H9 (cell line): Measurements from ENCODE around the gene SNX30. TPM values are rescaled to one million over a fixed set of nuclear protein-coding genes. Genes with fewer than 3 reads are reported as not detected.

Experiments
- DNase-seq: peaks from one replicate; pipeline ENCODE4 v3.0.0-alpha.2; 2017
- H2AFZ ChIP-seq: one replicate; pipeline ENCODE4 v1.6.1; 2013; ENCODE audit warnings: mild to moderate bottlenecking, low read length, control low read depth, moderate library complexity
- H2AK5ac ChIP-seq: 2 replicates; pipeline ENCODE4 v1.6.1; 2013; ENCODE audit warnings: low read length, control low read depth, mixed read lengths; ENCODE audit not compliant: insufficient read length
- H2BK120ac ChIP-seq: one replicate; pipeline ENCODE4 v1.6.1; 2013; ENCODE audit warnings: low read depth, mild to moderate bottlenecking, low read length, control low read depth, inconsistent platforms; ENCODE audit not compliant: poor library complexity, severe bottlenecking
- H2BK12ac ChIP-seq: 2 replicates; pipeline ENCODE4 v1.6.1; 2013; ENCODE audit warnings: low read length, control low read depth, mixed read lengths, low read depth; ENCODE audit not compliant: insufficient read length
- H2BK15ac ChIP-seq: 2 replicates; pipeline ENCODE4 v1.6.1; 2013; ENCODE audit warnings: low read depth, low read length, control low read depth
- H2BK20ac ChIP-seq: one replicate; pipeline ENCODE4 v1.6.1; 2013; ENCODE audit warnings: low read depth, mild to moderate bottlenecking, low read length, control low read depth, inconsistent platforms; ENCODE audit not compliant: poor library complexity, severe bottlenecking
- H2BK5ac ChIP-seq: 2 replicates; pipeline ENCODE4 v1.6.1; 2013; ENCODE audit warnings: low read length, control low read depth, mixed read lengths; ENCODE audit not compliant: insufficient read length
- H3K14ac ChIP-seq: 2 replicates; pipeline ENCODE4 v1.6.1; 2013; ENCODE audit warnings: low read length, control low read depth; ENCODE audit not compliant: insufficient read depth
- H3K18ac ChIP-seq: 2 replicates; pipeline ENCODE4 v1.6.1; 2013; ENCODE audit warnings: low read depth, mild to moderate bottlenecking, mixed read lengths, low read length, control low read depth; ENCODE audit not compliant: insufficient read length
- H3K23ac ChIP-seq: 2 replicates; pipeline ENCODE4 v1.6.1; 2013; ENCODE audit warnings: low read length, control low read depth, mixed read lengths, low read depth; ENCODE audit not compliant: insufficient read length
- H3K23me2 ChIP-seq: 2 replicates; pipeline ENCODE4 v1.6.1; 2013; ENCODE audit warnings: low read depth, mild to moderate bottlenecking, mixed read lengths, low read length, control low read depth; ENCODE audit not compliant: insufficient read length, poor library complexity, severe bottlenecking
- H3K27ac ChIP-seq: 2 replicates; pipeline ENCODE4 v1.5.1; 2013; ENCODE audit warnings: low read length, control low read depth, mixed read lengths, low read depth; ENCODE audit not compliant: insufficient read length
- H3K27me3 ChIP-seq: 2 replicates; pipeline ENCODE4 v1.6.1; 2013; ENCODE audit warnings: low read length, control low read depth, inconsistent platforms; ENCODE audit not compliant: insufficient read depth
- H3K4ac ChIP-seq: 2 replicates; pipeline ENCODE4 v1.6.1; 2013; ENCODE audit warnings: low read depth, mild to moderate bottlenecking, control low read depth, inconsistent platforms, low read length, moderate library complexity
- H3K4me1 ChIP-seq: 2 replicates; pipeline ENCODE4 v1.6.1; 2013; ENCODE audit warnings: low read length, control low read depth, inconsistent platforms; ENCODE audit not compliant: insufficient read depth
- H3K4me2 ChIP-seq: 2 replicates; pipeline ENCODE4 v1.6.1; 2013; ENCODE audit warnings: low read length, control low read depth, mixed read lengths; ENCODE audit not compliant: insufficient read length, insufficient read depth
- H3K56ac ChIP-seq: 2 replicates; pipeline ENCODE4 v1.6.1; 2013; ENCODE audit warnings: low read depth, mild to moderate bottlenecking, mixed read lengths, low read length, control low read depth; ENCODE audit not compliant: insufficient read length
- H3K79me1 ChIP-seq: 2 replicates; pipeline ENCODE4 v1.6.1; 2013; ENCODE audit warnings: low read depth, mild to moderate bottlenecking, moderate library complexity, low read length, control low read depth, inconsistent platforms; ENCODE audit not compliant: insufficient read depth, poor library complexity, severe bottlenecking
- H3K79me2 ChIP-seq: 2 replicates; pipeline ENCODE4 v1.6.1; 2013; ENCODE audit warnings: low read length, control low read depth, inconsistent platforms; ENCODE audit not compliant: insufficient read depth
- H3K9ac ChIP-seq: 2 replicates; pipeline ENCODE4 v1.6.1; 2013; ENCODE audit warnings: low read length, control low read depth, mixed read lengths; ENCODE audit not compliant: insufficient read length; ENCODE audit errors: extremely low read depth
- H3K9me3 ChIP-seq: one replicate; pipeline ENCODE4 v1.6.1; 2013; ENCODE audit warnings: low read depth, low read length, inconsistent platforms; ENCODE audit not compliant: control insufficient read depth
- H3T11ph ChIP-seq: one replicate; pipeline ENCODE4 v1.6.1; 2013; ENCODE audit warnings: mild to moderate bottlenecking, low read length, control low read depth, inconsistent platforms
- H4K20me1 ChIP-seq: one replicate; pipeline ENCODE4 v1.6.1; 2013; ENCODE audit not compliant: control insufficient read depth, insufficient read length, insufficient read depth
- H4K5ac ChIP-seq: 2 replicates; pipeline ENCODE4 v1.6.1; 2013; ENCODE audit warnings: low read depth, mild to moderate bottlenecking, mixed read lengths, low read length, control low read depth; ENCODE audit not compliant: insufficient read length
- H4K8ac ChIP-seq: replicated peaks from 2 replicates; pipeline ENCODE4 v1.6.1; 2013; ENCODE audit warnings: low read length, control low read depth, mixed read lengths, low read depth; ENCODE audit not compliant: insufficient read length
- H4K91ac ChIP-seq: 2 replicates; pipeline ENCODE4 v1.6.1; 2013; ENCODE audit warnings: low read depth, mild to moderate bottlenecking, moderate library complexity, mixed read lengths, low read length, control low read depth; ENCODE audit not compliant: insufficient read length
- H3K27ac Mint-ChIP-seq, 3 experiments: 2 replicates in 2 of 3; 3 replicates in 1 of 3; pipeline ENCODE4 v1.8.0; 2020 to 2021; ENCODE audit warnings: mixed read lengths in 3 of 3, mild to moderate bottlenecking in 1 of 3, moderate library complexity in 1 of 3
- H3K27me3 Mint-ChIP-seq: 2 replicates; pipeline ENCODE4 v1.8.0; 2021; ENCODE audit warnings: low read depth, mild to moderate bottlenecking, moderate library complexity, mixed read lengths
- H3K36me3 Mint-ChIP-seq, 3 experiments: 2 replicates in 2 of 3; 3 replicates in 1 of 3; pipeline ENCODE4 v1.8.0; 2020 to 2021; ENCODE audit warnings: low read depth in 3 of 3, mixed read lengths in 3 of 3; ENCODE audit not compliant: insufficient read depth in 1 of 3
- H3K4me1 Mint-ChIP-seq, 2 experiments: 2 replicates each; pipeline ENCODE4 v1.8.0; 2020; ENCODE audit warnings: mixed read lengths in 2 of 2
- H3K4me3 Mint-ChIP-seq, 2 experiments: 2 replicates in 1 of 2; 3 replicates in 1 of 2; pipeline ENCODE4 v1.8.0; 2020 to 2021; ENCODE audit warnings: mild to moderate bottlenecking in 2 of 2, mixed read lengths in 2 of 2, moderate library complexity in 1 of 2
- H3K9me3 Mint-ChIP-seq, 2 experiments: 2 replicates in 1 of 2; 3 replicates in 1 of 2; pipeline ENCODE4 v1.8.0; 2020; ENCODE audit warnings: mild to moderate bottlenecking in 2 of 2, mixed read lengths in 2 of 2, moderate library complexity in 1 of 2
- CTCF ChIP-seq: fragments of 200-600 bp; sonication (generic); conservative IDR thresholded peaks from 3 replicates; pipeline ENCODE4 v1.8.0; 2021; ENCODE audit warnings: antibody characterized with exemption, mild to moderate bottlenecking
- WGBS: extraction: QIAGEN DNeasy Blood & Tissue Kit; methylation state at CpG from one replicate; pipeline ENCODE4 v1.1.7; 2013; ENCODE audit warnings: missing lambda C conversion rate, low lambda C conversion rate, mixed read lengths; ENCODE audit not compliant: insufficient read length; ENCODE audit errors: extremely low coverage; 5-methylcytosine and 5-hydroxymethylcytosine counted together
- total RNA-seq: library from RNA; stranded (reverse); gene quantifications from 2 replicates; pipeline ENCODE4 v1.2.1, GENCODE V29; 2021

SNX30 gene
- total RNA-seq, 1 experiment from 2014 or later: 10.3 TPM

- H3K27me3 ChIP-seq: no peaks in the 10 kb centered on the region
- no peak for DNase-seq
- no peak overlapping the region for H3K56ac ChIP-seq
- no peaks in the 10 kb centered on the region for H3K79me1 ChIP-seq
- Mint-ChIP-seq H3K4me3 (no peak overlapping the region), H3K36me3 (peaks cover 0 to 17% (median 9%) of the 10 kb centered on the region in 3 experiments; a peak in 5 of 7 replicates), H3K27ac (no peak overlapping the region), H3K27me3 (no peaks in the 10 kb centered on the region), H3K4me1 (no peaks in the 10 kb centered on the region), H3K9me3 (no peaks in the 10 kb centered on the region)
- H2BK20ac ChIP-seq: no peak overlapping the region
- no peak overlapping the region for H3K27ac ChIP-seq
- H2BK120ac ChIP-seq: no peak overlapping the region
- TF ChIP-seq CTCF: no peak
- H4K8ac ChIP-seq: no peak overlapping the region
- no peak overlapping the region for H2BK12ac ChIP-seq
- H2BK5ac ChIP-seq: no peak overlapping the region
- H3K4me1 ChIP-seq: no peaks in the 10 kb centered on the region
- H3K9me3 ChIP-seq: no peaks in the 10 kb centered on the region
- no CpG with 5 or more reads among the region's 8 CpGs for WGBS
- no peak overlapping the region for H2AK5ac ChIP-seq
- H2BK15ac ChIP-seq: no peak overlapping the region
- no peak overlapping the region for H3K23ac ChIP-seq
- no peak overlapping the region for H4K5ac ChIP-seq
- no peak overlapping the region for H3T11ph ChIP-seq
- no peak overlapping the region for H4K91ac ChIP-seq
- H3K9ac ChIP-seq: no peak overlapping the region
- H3K4ac ChIP-seq: no peak overlapping the region
- H3K79me2 ChIP-seq: no peaks in the 10 kb centered on the region
- H3K23me2 ChIP-seq: no peaks in the 10 kb centered on the region
- no peaks in the 10 kb centered on the region for H4K20me1 ChIP-seq
- H3K18ac ChIP-seq: no peak overlapping the region
- no peak overlapping the region for H2AFZ ChIP-seq
- H3K14ac ChIP-seq: no peak overlapping the region
- no peak overlapping the region for H3K4me2 ChIP-seq
Measured at GRCh38 chr9:112815868-112816267, 65.3 kb downstream of the SNX30 start.
